ENCODE data around the gene SHMT1.

SHMT1 gene

GRCh38 chr17:18324140-18325050, 39.0 kb downstream of the SHMT1 start:
- Histone ChIP-seq H3K27ac (ENCODE audit: low read length, poor library complexity, severe bottlenecking) (no peak overlapping the region), H2AFZ (ENCODE audit: low read depth, low read length) (no peak overlapping the region), H3K9ac (ENCODE audit: low read length) (no peak overlapping the region), H3K4me3 (ENCODE audit: insufficient read depth in 1 of 2, low read depth in 1 of 2, low read length in 2 of 2) (no peak overlapping the region), H3K4me2 (ENCODE audit: low read length, poor library complexity, severe bottlenecking) (no peak overlapping the region), H2BK5ac (ENCODE audit: low read depth, low read length, poor library complexity, severe bottlenecking) (no peak overlapping the region), H3K18ac (ENCODE audit: low read depth in 1 of 2, low read length in 2 of 2) (no peak overlapping the region), H3K27me3 (ENCODE audit: control insufficient read depth in 1 of 2, insufficient read depth in 1 of 2, low read length in 2 of 2) (no peaks in the 10 kb centered on the region), H2BK12ac (ENCODE audit: low read length in 2 of 2) (no peak overlapping the region), H3K4ac (ENCODE audit: low read depth in 1 of 2, low read length in 2 of 2) (no peak overlapping the region), H4K91ac (ENCODE audit: low read length) (no peak overlapping the region), H3K23ac (ENCODE audit: low read length in 2 of 2) (no peak overlapping the region), H3K14ac (ENCODE audit: low read length in 2 of 2) (no peak overlapping the region), H3K4me1 (ENCODE audit: control insufficient read depth, insufficient read depth, low read depth, low read length) (peaks cover 16% of the 10 kb centered on the region), H3K36me3 (ENCODE audit: control insufficient read depth in 1 of 2, insufficient read depth in 2 of 2, low read depth in 1 of 2, low read length in 2 of 2) (peaks cover 62 to 92% of the 10 kb centered on the region in 2 experiments), H4K8ac (ENCODE audit: low read length) (no peak overlapping the region), H3K79me1 (replicated peaks; ENCODE audit: low read length, poor library complexity, severe bottlenecking) (peaks cover 54% of the 10 kb centered on the region), H2BK15ac (ENCODE audit: low read depth, poor library complexity, severe bottlenecking) (no peak overlapping the region), H3K9me3 (ENCODE audit: control insufficient read depth, low read length) (no peaks in the 10 kb centered on the region), H2BK120ac (ENCODE audit: low read depth, low read length) (no peak overlapping the region), H2AK5ac (ENCODE audit: low read length, severe bottlenecking) (no peak overlapping the region)
- 95% methylated on average over 26 of the region's 27 CpGs for WGBS
- DNase-seq = no peak

DNA sequence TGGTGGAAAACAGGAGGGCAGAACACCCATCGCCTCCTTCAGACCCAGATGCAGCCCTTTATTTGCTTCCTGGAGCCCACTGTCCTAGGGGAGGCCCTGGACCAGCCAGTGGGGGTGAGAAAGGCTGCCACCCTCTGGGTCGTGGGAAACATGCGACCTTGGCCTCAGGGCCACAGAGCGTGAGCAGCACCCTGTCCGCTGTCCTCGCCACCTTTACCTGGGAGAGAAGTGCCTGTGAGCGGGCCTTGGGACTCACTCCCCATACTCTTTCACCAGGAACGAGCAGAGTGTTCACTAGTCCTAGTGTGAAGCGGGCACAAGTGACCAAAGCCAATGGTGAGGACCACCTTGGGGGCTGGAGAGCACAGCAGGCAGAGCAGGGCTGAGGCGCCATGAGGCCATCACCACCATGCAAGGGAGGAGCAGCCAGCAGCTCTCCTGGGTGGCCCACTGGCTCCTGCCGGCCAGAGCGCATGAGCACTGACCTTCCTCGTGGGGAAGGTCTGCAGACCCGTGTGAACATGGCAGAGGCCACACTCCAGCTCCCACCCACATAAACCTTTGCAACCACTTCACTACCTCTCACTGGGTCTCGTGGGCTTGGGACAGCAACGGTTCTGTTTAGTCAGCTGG, 39.7 kb downstream of the SHMT1 start:
- no peak overlapping the region for H3K4ac ChIP-seq (ENCODE audit: low read depth in 1 of 2, low read length in 2 of 2)
- DNase-seq = no peak
- H2AK5ac ChIP-seq (ENCODE audit: low read length, severe bottlenecking) = no peak overlapping the region
- 98% methylated on average over 16 of the region's 16 CpGs for WGBS
- H3K79me1 ChIP-seq (replicated peaks; ENCODE audit: low read length, poor library complexity, severe bottlenecking) = peaks cover 51% of the 10 kb centered on the region
- H3K36me3 ChIP-seq (ENCODE audit: control insufficient read depth in 1 of 2, insufficient read depth in 2 of 2, low read depth in 1 of 2, low read length in 2 of 2) = peaks cover 67 to 92% of the 10 kb centered on the region in 2 experiments
- H3K27ac ChIP-seq (ENCODE audit: low read length, poor library complexity, severe bottlenecking) = no peak overlapping the region
- no peak overlapping the region for H4K8ac ChIP-seq (ENCODE audit: low read length)
- no peak overlapping the region for H3K4me3 ChIP-seq (ENCODE audit: insufficient read depth in 1 of 2, low read depth in 1 of 2, low read length in 2 of 2)
- no peak overlapping the region for H2BK15ac ChIP-seq (ENCODE audit: low read depth, poor library complexity, severe bottlenecking)
- H3K9me3 ChIP-seq (ENCODE audit: control insufficient read depth, low read length) = no peaks in the 10 kb centered on the region
- no peak overlapping the region for H3K14ac ChIP-seq (ENCODE audit: low read length in 2 of 2)
- H3K23ac ChIP-seq (ENCODE audit: low read length in 2 of 2) = no peak overlapping the region
- no peak overlapping the region for H2AFZ ChIP-seq (ENCODE audit: low read depth, low read length)
- H2BK5ac ChIP-seq (ENCODE audit: low read depth, low read length, poor library complexity, severe bottlenecking) = no peak overlapping the region
- H3K4me1 ChIP-seq (ENCODE audit: control insufficient read depth, insufficient read depth, low read depth, low read length) = peaks cover 22% of the 10 kb centered on the region
- H3K9ac ChIP-seq (ENCODE audit: low read length) = peak overlapping the region; percentile 45
- H4K91ac ChIP-seq (ENCODE audit: low read length) = no peak overlapping the region
- no peak overlapping the region for H2BK12ac ChIP-seq (ENCODE audit: low read length in 2 of 2)
- H3K27me3 ChIP-seq (ENCODE audit: control insufficient read depth in 1 of 2, insufficient read depth in 1 of 2, low read length in 2 of 2) = no peaks in the 10 kb centered on the region
- no peak overlapping the region for H2BK120ac ChIP-seq (ENCODE audit: low read depth, low read length)
- H3K18ac ChIP-seq (ENCODE audit: low read depth in 1 of 2, low read length in 2 of 2) = no peak overlapping the region
- H3K4me2 ChIP-seq (ENCODE audit: low read length, poor library complexity, severe bottlenecking) = no peak overlapping the region

- no peak overlapping the region for H2BK12ac ChIP-seq (ENCODE audit: low read length in 2 of 2)
These were observed 40.3 kb downstream of the SHMT1 start for GRCh38 chr17:18323007-18323406.

GRCh38 chr17:18322522-18322921, 40.8 kb downstream of the SHMT1 start:
- Histone ChIP-seq H3K14ac (ENCODE audit: low read length in 2 of 2) (no peak overlapping the region), H4K8ac (ENCODE audit: low read length) (no peak overlapping the region), H2AK5ac (ENCODE audit: low read length, severe bottlenecking) (no peak overlapping the region), H3K79me1 (replicated peaks; ENCODE audit: low read length, poor library complexity, severe bottlenecking) (peaks cover 55% of the 10 kb centered on the region), H2AFZ (ENCODE audit: low read depth, low read length) (no peak overlapping the region), H3K4ac (ENCODE audit: low read depth in 1 of 2, low read length in 2 of 2) (no peak overlapping the region), H3K27ac (ENCODE audit: low read length, poor library complexity, severe bottlenecking) (no peak overlapping the region), H2BK15ac (ENCODE audit: low read depth, poor library complexity, severe bottlenecking) (no peak overlapping the region), H3K36me3 (ENCODE audit: control insufficient read depth in 1 of 2, insufficient read depth in 2 of 2, low read depth in 1 of 2, low read length in 2 of 2) (peaks cover 69 to 90% of the 10 kb centered on the region in 2 experiments), H3K9ac (ENCODE audit: low read length) (no peak overlapping the region), H3K23ac (ENCODE audit: low read length in 2 of 2) (no peak overlapping the region), H4K91ac (ENCODE audit: low read length) (no peak overlapping the region), H3K9me3 (ENCODE audit: control insufficient read depth, low read length) (no peaks in the 10 kb centered on the region), H2BK120ac (ENCODE audit: low read depth, low read length) (no peak overlapping the region), H3K4me1 (ENCODE audit: control insufficient read depth, insufficient read depth, low read depth, low read length) (peaks cover 29% of the 10 kb centered on the region), H3K4me3 (ENCODE audit: insufficient read depth in 1 of 2, low read depth in 1 of 2, low read length in 2 of 2) (no peak overlapping the region), H3K27me3 (ENCODE audit: control insufficient read depth in 1 of 2, insufficient read depth in 1 of 2, low read length in 2 of 2) (no peaks in the 10 kb centered on the region), H2BK12ac (ENCODE audit: low read length in 2 of 2) (no peak overlapping the region), H3K18ac (ENCODE audit: low read depth in 1 of 2, low read length in 2 of 2) (no peak overlapping the region), H3K4me2 (ENCODE audit: low read length, poor library complexity, severe bottlenecking) (no peak overlapping the region), H2BK5ac (ENCODE audit: low read depth, low read length, poor library complexity, severe bottlenecking) (no peak overlapping the region)
- 98% methylated on average over 12 of the region's 12 CpGs for WGBS
- DNase-seq = no peak

More at GRCh38 chr17:18323007-18323406, 40.3 kb downstream of the SHMT1 start:
- no peak overlapping the region for H3K4me2 ChIP-seq (ENCODE audit: low read length, poor library complexity, severe bottlenecking)
- no peak for DNase-seq
- no peak overlapping the region for H3K4ac ChIP-seq (ENCODE audit: low read depth in 1 of 2, low read length in 2 of 2)
- no peaks in the 10 kb centered on the region for H3K27me3 ChIP-seq (ENCODE audit: control insufficient read depth in 1 of 2, insufficient read depth in 1 of 2, low read length in 2 of 2)
- no peak overlapping the region for H3K18ac ChIP-seq (ENCODE audit: low read depth in 1 of 2, low read length in 2 of 2)
- no peak overlapping the region for H3K14ac ChIP-seq (ENCODE audit: low read length in 2 of 2)
- H2BK120ac ChIP-seq (ENCODE audit: low read depth, low read length) = no peak overlapping the region
- peak overlapping the region; percentile 45 for H3K9ac ChIP-seq (ENCODE audit: low read length)
- H3K4me1 ChIP-seq (ENCODE audit: control insufficient read depth, insufficient read depth, low read depth, low read length) = peaks cover 24% of the 10 kb centered on the region
- no peak overlapping the region for H3K27ac ChIP-seq (ENCODE audit: low read length, poor library complexity, severe bottlenecking)
- peaks cover 51% of the 10 kb centered on the region for H3K79me1 ChIP-seq (replicated peaks; ENCODE audit: low read length, poor library complexity, severe bottlenecking)
- H3K36me3 ChIP-seq (ENCODE audit: control insufficient read depth in 1 of 2, insufficient read depth in 2 of 2, low read depth in 1 of 2, low read length in 2 of 2) = peaks cover 66 to 90% of the 10 kb centered on the region in 2 experiments
- 73% methylated on average over 3 of the region's 3 CpGs for WGBS
- no peak overlapping the region for H3K23ac ChIP-seq (ENCODE audit: low read length in 2 of 2)
- no peak overlapping the region for H2AFZ ChIP-seq (ENCODE audit: low read depth, low read length)
- no peak overlapping the region for H2BK5ac ChIP-seq (ENCODE audit: low read depth, low read length, poor library complexity, severe bottlenecking)
- H3K4me3 ChIP-seq (ENCODE audit: insufficient read depth in 1 of 2, low read depth in 1 of 2, low read length in 2 of 2) = no peak overlapping the region
- no peak overlapping the region for H2AK5ac ChIP-seq (ENCODE audit: low read length, severe bottlenecking)
- no peak overlapping the region for H4K91ac ChIP-seq (ENCODE audit: low read length)
- H2BK15ac ChIP-seq (ENCODE audit: low read depth, poor library complexity, severe bottlenecking) = no peak overlapping the region
- no peaks in the 10 kb centered on the region for H3K9me3 ChIP-seq (ENCODE audit: control insufficient read depth, low read length)
- no peak overlapping the region for H4K8ac ChIP-seq (ENCODE audit: low read length)

All from mesenchymal stem cell (in vitro differentiated cells and primary cell).